ENCODE results near the gene BLID. TPM values are rescaled to one million over a fixed set of nuclear protein-coding genes. Genes with fewer than 3 reads are reported as not detected.

Gene BLID
- total and polyA plus RNA-seq, 2 experiments from 2014 or later: not detected

DNA sequence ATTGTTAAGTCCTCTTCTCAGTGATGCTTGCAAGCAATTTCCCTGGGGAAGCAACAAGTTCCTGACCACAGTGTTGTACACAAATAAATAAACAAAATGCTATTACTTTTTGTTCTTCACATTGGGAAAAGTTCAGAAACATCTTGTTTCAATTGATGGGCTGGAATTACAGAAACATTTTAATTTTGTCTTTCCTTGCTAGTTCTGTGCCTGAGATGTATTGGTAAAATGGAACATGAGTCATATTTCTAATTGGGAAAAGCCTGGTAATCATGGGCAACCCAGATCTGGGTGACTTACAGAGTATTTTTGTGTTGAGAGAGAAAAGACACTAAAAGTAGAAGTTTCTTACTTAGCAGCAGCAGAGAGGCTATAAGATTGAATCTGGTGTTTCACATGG, 576 bp upstream of the BLID start:
- no peaks in the 10 kb centered on the region for H3F3A ChIP-seq (replicated peaks; ENCODE audit: low read depth)
- peaks cover 3% of the 10 kb centered on the region; the same call in 1 of the 2 replicates for H3K9me2 ChIP-seq (ENCODE audit: insufficient read depth)
- H3K4me3 ChIP-seq: no peak overlapping the region
- Mint-ChIP-seq H3K4me1 (peaks cover 14% of the 10 kb centered on the region; the same call in 2 of the 3 replicates), H3K36me3 (ENCODE audit: low read depth) (no peaks in the 10 kb centered on the region), H3K4me3 (no peak overlapping the region), H3K27ac (no peak overlapping the region), H3K9me3 (no peaks in the 10 kb centered on the region), H3K27me3 (ENCODE audit: insufficient read depth, low read depth, poor library complexity) (no peaks in the 10 kb centered on the region)
- DNase-seq (ENCODE audit: low spot score) (no peak), ATAC-seq (no peak)
- TF ChIP-seq ZNF462 (CRISPR knock-in tag; IDR thresholded peaks at IDR 0.05): no peak
- TF ChIP-seq STAT1 (IDR thresholded peaks at IDR 0.05; ENCODE audit: unreplicated experiment): no peak
- TF ChIP-seq, protein P1, sequence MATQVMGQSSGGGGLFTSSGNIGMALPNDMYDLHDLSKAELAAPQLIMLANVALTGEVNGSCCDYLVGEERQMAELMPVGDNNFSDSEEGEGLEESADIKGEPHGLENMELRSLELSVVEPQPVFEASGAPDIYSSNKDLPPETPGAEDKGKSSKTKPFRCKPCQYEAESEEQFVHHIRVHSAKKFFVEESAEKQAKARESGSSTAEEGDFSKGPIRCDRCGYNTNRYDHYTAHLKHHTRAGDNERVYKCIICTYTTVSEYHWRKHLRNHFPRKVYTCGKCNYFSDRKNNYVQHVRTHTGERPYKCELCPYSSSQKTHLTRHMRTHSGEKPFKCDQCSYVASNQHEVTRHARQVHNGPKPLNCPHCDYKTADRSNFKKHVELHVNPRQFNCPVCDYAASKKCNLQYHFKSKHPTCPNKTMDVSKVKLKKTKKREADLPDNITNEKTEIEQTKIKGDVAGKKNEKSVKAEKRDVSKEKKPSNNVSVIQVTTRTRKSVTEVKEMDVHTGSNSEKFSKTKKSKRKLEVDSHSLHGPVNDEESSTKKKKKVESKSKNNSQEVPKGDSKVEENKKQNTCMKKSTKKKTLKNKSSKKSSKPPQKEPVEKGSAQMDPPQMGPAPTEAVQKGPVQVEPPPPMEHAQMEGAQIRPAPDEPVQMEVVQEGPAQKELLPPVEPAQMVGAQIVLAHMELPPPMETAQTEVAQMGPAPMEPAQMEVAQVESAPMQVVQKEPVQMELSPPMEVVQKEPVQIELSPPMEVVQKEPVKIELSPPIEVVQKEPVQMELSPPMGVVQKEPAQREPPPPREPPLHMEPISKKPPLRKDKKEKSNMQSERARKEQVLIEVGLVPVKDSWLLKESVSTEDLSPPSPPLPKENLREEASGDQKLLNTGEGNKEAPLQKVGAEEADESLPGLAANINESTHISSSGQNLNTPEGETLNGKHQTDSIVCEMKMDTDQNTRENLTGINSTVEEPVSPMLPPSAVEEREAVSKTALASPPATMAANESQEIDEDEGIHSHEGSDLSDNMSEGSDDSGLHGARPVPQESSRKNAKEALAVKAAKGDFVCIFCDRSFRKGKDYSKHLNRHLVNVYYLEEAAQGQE (IDR thresholded peaks at IDR 0.05; ENCODE audit: unreplicated experiment): no peak
- TF ChIP-seq CREB1 (CRISPR knock-in tag; IDR thresholded peaks at IDR 0.05; ENCODE audit: low read depth): no peak
- no peak for TF ChIP-seq NANOG (IDR thresholded peaks at IDR 0.05; ENCODE audit: borderline replicate concordance)
- TF ChIP-seq EZH2 (IDR thresholded peaks at IDR 0.05; ENCODE audit: low read depth, unreplicated experiment): no peak
- no peak for TF ChIP-seq JUNB (IDR thresholded peaks at IDR 0.05; ENCODE audit: unreplicated experiment)
- no peaks in the 10 kb centered on the region for H3K27me3 ChIP-seq (ENCODE audit: insufficient read depth)
- peaks cover 12% of the 10 kb centered on the region; the same call in 1 of the 2 replicates for H3K4me1 ChIP-seq (ENCODE audit: insufficient read depth)
- no peak overlapping the region for H2AFZ ChIP-seq
- no peaks in the 10 kb centered on the region for H4K20me1 ChIP-seq (replicated peaks; ENCODE audit: insufficient read depth)
- no peak overlapping the region for H3K27ac ChIP-seq (ENCODE audit: low read depth)
- H3K79me2 ChIP-seq (replicated peaks; ENCODE audit: insufficient read depth): no peaks in the 10 kb centered on the region
- no peak overlapping the region for H3K4me2 ChIP-seq
- no peaks in the 10 kb centered on the region for H3K36me3 ChIP-seq (ENCODE audit: insufficient read depth)

All from GM23338 (cell line).